BE2C (cell line): Measurements from ENCODE around the gene RASGRP1.
"Not testable (repeated sequence)": the region's sequence is repeated elsewhere in the genome, so short reads cannot be mapped to it uniquely, and the experiment has no call there.

Experiments used
- DNase-seq: peaks from one replicate; pipeline ENCODE4 v3.0.0-alpha.2; 2020
- H3K27me3 ChIP-seq: fragments of 250-450 bp; sonication (Bioruptor Pico); 2 replicates; pipeline ENCODE4 v1.5.1; 2020; ENCODE audit warnings: mild to moderate bottlenecking
- H3K36me3 ChIP-seq: fragments of 250-450 bp; sonication (Bioruptor Pico); 2 replicates; pipeline ENCODE4 v1.5.1; 2020; ENCODE audit warnings: mild to moderate bottlenecking
- H3K4me1 ChIP-seq: fragments of 250-450 bp; sonication (Bioruptor Pico); 2 replicates; pipeline ENCODE4 v1.5.1; 2020
- H3K4me3 ChIP-seq: 2 replicates; pipeline ENCODE4 v1.5.1; 2011; ENCODE audit warnings: low read depth, low read length
- H3K9me3 ChIP-seq: fragments of 250-450 bp; sonication (Bioruptor Pico); 2 replicates; pipeline ENCODE4 v1.5.1; 2020
- TF ChIP-seq, protein P1 (sequence below): IDR thresholded peaks from 2 replicates; pipeline ENCODE4 v1.5.1; 2012; ENCODE audit warnings: mild to moderate bottlenecking, low read depth, low read length

The RASGRP1 gene

GRCh38 chr15:38597219-38597800 lies 32.7 kb upstream of the RASGRP1 start:
- TF ChIP-seq, protein P1, sequence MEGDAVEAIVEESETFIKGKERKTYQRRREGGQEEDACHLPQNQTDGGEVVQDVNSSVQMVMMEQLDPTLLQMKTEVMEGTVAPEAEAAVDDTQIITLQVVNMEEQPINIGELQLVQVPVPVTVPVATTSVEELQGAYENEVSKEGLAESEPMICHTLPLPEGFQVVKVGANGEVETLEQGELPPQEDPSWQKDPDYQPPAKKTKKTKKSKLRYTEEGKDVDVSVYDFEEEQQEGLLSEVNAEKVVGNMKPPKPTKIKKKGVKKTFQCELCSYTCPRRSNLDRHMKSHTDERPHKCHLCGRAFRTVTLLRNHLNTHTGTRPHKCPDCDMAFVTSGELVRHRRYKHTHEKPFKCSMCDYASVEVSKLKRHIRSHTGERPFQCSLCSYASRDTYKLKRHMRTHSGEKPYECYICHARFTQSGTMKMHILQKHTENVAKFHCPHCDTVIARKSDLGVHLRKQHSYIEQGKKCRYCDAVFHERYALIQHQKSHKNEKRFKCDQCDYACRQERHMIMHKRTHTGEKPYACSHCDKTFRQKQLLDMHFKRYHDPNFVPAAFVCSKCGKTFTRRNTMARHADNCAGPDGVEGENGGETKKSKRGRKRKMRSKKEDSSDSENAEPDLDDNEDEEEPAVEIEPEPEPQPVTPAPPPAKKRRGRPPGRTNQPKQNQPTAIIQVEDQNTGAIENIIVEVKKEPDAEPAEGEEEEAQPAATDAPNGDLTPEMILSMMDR, result no peak
- H3K36me3 ChIP-seq, result no peaks in the 10 kb centered on the region
- no peak overlapping the region for H3K4me3 ChIP-seq
- no peak for DNase-seq
- H3K4me1 ChIP-seq, result no peaks in the 10 kb centered on the region
- H3K27me3 ChIP-seq, result peaks cover 4% of the 10 kb centered on the region; the same call in 1 of the 2 replicates
- H3K9me3 ChIP-seq, result no peaks in the 10 kb centered on the region

DNA sequence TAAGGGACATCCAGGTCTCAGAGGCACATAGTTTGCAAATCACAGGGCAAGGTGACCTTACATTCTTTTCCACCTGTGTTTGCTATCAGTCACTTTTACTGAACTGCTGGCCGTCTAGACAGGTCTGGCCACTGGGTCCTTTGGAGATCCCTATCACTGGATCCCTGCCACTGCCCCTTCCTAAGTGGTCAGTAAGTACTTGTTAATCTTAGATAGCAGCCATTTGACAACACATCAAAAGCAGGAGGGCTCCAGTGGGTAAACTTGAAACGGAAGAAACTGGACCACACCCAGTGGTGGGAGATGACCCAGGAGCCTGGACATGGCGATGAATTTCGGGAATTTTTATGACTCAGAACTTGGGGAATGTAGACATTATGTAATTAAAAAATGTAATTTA lies 28.9 kb upstream of the RASGRP1 start:
- H3K27me3 ChIP-seq, result peaks cover 4% of the 10 kb centered on the region; the same call in 1 of the 2 replicates
- no peak overlapping the region for H3K4me3 ChIP-seq
- DNase-seq, result no peak
- H3K9me3 ChIP-seq, result no peaks in the 10 kb centered on the region
- H3K4me1 ChIP-seq, result no peaks in the 10 kb centered on the region
- H3K36me3 ChIP-seq, result no peaks in the 10 kb centered on the region
- TF ChIP-seq, protein P1, result no peak

GRCh38 chr15:38589502-38589901 lies 24.9 kb upstream of the RASGRP1 start:
- TF ChIP-seq, protein P1, result no peak
- DNase-seq, result no peak

GRCh38 chr15:38588672-38589071 lies 24.1 kb upstream of the RASGRP1 start:
- TF ChIP-seq, protein P1, result no peak
- Histone ChIP-seq H3K4me1 (no peaks in the 10 kb centered on the region), H3K36me3 (no peaks in the 10 kb centered on the region), H3K27me3 (peaks cover 7% of the 10 kb centered on the region; the same call in 1 of the 2 replicates), H3K9me3 (no peaks in the 10 kb centered on the region), H3K4me3 (no peak overlapping the region)
- no peak for DNase-seq

More at GRCh38 chr15:38589502-38589901, 24.9 kb upstream of the RASGRP1 start:
- Histone ChIP-seq H3K4me1 (no peaks in the 10 kb centered on the region), H3K4me3 (no peak overlapping the region), H3K36me3 (no peaks in the 10 kb centered on the region), H3K9me3 (no peaks in the 10 kb centered on the region), H3K27me3 (peaks cover 11% of the 10 kb centered on the region; the same call in 1 of the 2 replicates)

- Histone ChIP-seq H3K27me3 (peaks cover 7% of the 10 kb centered on the region; the same call in 1 of the 2 replicates), H3K4me1 (no peaks in the 10 kb centered on the region), H3K4me3 (no peak overlapping the region), H3K36me3 (no peaks in the 10 kb centered on the region), H3K9me3 (no peaks in the 10 kb centered on the region)
- TF ChIP-seq, protein P1, result no peak
- no peak for DNase-seq
Measured at GRCh38 chr15:38587214-38587613, 22.6 kb upstream of the RASGRP1 start.

DNA sequence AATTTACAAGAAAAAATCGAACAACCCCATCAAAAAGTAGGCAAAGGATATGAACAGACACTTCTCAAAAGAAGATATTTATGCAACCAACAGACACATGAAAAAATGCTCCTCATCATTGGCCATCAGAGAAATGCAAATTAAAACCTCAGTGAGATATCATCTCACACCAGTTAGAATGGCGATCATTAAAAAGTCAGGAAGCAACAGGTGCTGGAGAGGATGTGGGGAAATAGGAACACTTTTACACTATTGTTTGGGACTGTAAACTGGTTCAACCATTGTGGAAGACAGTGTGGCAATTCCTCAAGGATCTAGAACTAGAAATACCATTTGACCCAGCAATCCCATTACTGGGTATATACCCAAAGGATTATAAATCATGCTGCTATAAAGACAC lies 21.4 kb upstream of the RASGRP1 start:
- H3K27me3 ChIP-seq, result peaks cover 11% of the 10 kb centered on the region
- not testable (repeated sequence) for H3K36me3 ChIP-seq, H3K9me3 ChIP-seq, H3K4me1 ChIP-seq, DNase-seq, H3K4me3 ChIP-seq

DNA sequence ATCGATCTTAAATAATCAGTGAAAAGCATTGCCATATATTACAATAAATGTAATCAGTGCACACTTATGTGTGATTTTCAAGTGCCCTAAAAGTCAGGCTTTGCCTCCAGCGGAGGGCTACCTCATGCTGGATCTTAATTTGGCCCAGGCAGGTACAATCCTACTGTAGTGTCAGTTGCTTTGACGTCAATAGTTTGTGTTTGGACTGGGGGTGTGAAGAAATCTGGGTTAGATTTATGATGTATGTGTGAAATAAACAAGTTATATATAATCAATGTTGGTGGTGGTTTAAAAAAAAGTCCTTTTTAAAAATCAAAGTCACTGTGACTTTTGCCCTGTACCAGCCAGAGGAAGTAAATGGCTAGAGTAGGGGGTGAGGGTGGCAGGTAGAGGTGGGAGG lies 14.0 kb upstream of the RASGRP1 start:
- Histone ChIP-seq H3K4me3 (no peak overlapping the region), H3K27me3 (peaks cover 27% of the 10 kb centered on the region), H3K36me3 (no peaks in the 10 kb centered on the region), H3K4me1 (no peaks in the 10 kb centered on the region), H3K9me3 (no peaks in the 10 kb centered on the region)
- no peak for DNase-seq
- TF ChIP-seq, protein P1, result no peak
